Measurements from ENCODE around the gene GSPT2.

DNA sequence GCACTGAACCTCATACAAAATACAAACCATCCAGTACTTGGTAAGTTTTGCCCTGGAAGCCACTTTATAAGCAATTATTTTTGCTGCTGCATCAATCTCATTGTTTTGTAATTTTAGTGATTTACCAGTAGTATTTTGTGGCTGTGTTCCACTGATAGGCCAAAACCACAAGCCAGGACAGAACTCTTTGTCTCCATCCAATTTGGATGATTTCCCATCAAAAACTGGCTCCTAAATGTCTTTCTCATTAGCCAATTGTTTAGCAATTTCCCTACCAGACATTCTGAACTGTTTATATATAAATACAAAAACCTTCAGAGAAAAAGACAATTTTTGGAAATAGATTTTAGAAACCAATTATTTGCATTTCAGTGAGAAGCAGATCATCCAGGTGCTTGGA lies 4.4 kb downstream of the GSPT2 start:
- TF ChIP-seq POLR2A (IDR thresholded peaks at IDR 0.05; ENCODE audit: low read depth, low read length) (no peak), SPI1 (IDR thresholded peaks at IDR 0.05; ENCODE audit: low read depth, low read length) (no peak), POLR2AphosphoS5 (IDR thresholded peaks at IDR 0.05; ENCODE audit: low read depth, low read length) (no peak), TAF1 (IDR thresholded peaks at IDR 0.05; ENCODE audit: low read depth, low read length) (no peak), PAX5 (IDR thresholded peaks at IDR 0.05; ENCODE audit: insufficient read depth, low read length, severe bottlenecking) (no peak), POU2F2 (IDR thresholded peaks at IDR 0.05; ENCODE audit: low read depth, low read length) (no peak)

Data from GM12891 (cell line).